Bronchus fibroblast of lung (primary cell): ENCODE data around the gene CELF6. TPM values are rescaled to one million over a fixed set of nuclear protein-coding genes. Genes with fewer than 3 reads are reported as not detected.

ENCODE experiments used
- total RNA-seq: library from RNA; depleted of rRNA; stranded (reverse); fragments of >200 nt; gene quantifications from 2 replicates; pipeline ENCODE4 v1.2.3, GENCODE V29; 2015

The CELF6 gene
- total RNA-seq, result not detected in 2 replicates

GRCh38 chr15:72319985-72320671, at the start of gene CELF6:
Gene CELF6 (minus strand): TSS chr15:72320157. CDS start chr15:72319874, 283 bp downstream.

GRCh38 chr15:72272213-72272996, 47.6 kb downstream of the CELF6 start, which contains the start of gene PARP6:
Gene PARP6 (minus strand): TSS chr15:72272554. CDS start chr15:72267477, 5,077 bp downstream.

Other genes with a start within 250 kb of the CELF6 start
- gene MYO9A, start 202.0 kb downstream of the CELF6 start, total RNA-seq, result 10.1 and 10.3 TPM in 2 replicates
- gene SENP8, start 201.8 kb downstream of the CELF6 start, total RNA-seq, result 1.5 and 2.0 TPM in 2 replicates
- gene GRAMD2A, start 122.4 kb downstream of the CELF6 start, total RNA-seq, result 0.74 and 1.5 TPM in 2 replicates
- 1,392 and 1,402 TPM in 2 replicates for gene PKM, start 89.0 kb downstream of the CELF6 start, total RNA-seq
- gene PARP6, start 47.6 kb downstream of the CELF6 start, total RNA-seq, result 11.8 and 18.0 TPM in 2 replicates
- gene HEXA, start 55.9 kb upstream of the CELF6 start, total RNA-seq, result 62.7 and 65.4 TPM in 2 replicates
- gene TMEM202, start 78.1 kb upstream of the CELF6 start, total RNA-seq, result not detected in 2 replicates
- 15.8 and 24.4 TPM in 2 replicates for gene ARIH1, start 154.2 kb upstream of the CELF6 start, total RNA-seq